Measurements from ENCODE around the gene AP3S2.

DNA sequence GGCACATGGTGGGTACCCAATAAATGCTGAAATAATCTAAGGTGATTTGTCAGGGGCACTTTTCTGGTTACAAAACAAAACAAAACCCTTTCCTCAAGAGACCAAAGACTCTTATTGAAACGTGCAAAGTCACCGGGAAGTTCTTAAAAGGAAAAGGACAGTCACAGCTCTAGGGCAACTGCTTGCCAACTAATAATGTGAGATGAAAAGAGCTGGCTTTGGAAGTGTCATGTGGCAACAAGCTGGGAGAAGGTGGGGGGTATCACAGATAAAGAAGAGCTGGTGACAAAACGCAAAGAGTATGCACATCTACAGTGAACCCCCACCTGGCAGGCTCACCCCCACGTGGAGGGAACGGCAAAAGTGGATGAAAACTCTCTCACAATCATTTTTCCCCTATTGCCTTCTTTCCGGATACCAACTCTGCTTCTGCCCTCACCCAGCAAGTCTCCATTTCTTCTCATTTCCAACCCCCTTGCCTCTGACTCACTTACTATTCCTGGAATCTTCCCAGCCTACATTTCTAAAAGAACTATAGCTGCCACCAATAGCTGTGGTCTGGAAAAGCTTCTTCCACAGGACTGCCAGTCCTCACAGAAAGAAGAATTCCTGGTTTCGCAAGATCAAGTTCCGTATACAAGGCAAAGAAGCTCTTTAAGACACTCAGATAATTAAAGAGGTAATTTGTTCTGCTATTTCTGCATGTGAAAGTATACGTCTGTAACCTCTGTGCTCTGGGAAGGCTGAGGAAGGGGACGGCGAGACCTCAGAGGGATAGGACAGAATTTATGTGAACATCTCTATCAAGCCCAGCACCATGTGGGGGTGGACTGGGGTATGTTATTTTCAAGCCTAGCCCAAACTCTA is 57.3 kb downstream of the AP3S2 start:
- TF ChIP-seq, protein P1, sequence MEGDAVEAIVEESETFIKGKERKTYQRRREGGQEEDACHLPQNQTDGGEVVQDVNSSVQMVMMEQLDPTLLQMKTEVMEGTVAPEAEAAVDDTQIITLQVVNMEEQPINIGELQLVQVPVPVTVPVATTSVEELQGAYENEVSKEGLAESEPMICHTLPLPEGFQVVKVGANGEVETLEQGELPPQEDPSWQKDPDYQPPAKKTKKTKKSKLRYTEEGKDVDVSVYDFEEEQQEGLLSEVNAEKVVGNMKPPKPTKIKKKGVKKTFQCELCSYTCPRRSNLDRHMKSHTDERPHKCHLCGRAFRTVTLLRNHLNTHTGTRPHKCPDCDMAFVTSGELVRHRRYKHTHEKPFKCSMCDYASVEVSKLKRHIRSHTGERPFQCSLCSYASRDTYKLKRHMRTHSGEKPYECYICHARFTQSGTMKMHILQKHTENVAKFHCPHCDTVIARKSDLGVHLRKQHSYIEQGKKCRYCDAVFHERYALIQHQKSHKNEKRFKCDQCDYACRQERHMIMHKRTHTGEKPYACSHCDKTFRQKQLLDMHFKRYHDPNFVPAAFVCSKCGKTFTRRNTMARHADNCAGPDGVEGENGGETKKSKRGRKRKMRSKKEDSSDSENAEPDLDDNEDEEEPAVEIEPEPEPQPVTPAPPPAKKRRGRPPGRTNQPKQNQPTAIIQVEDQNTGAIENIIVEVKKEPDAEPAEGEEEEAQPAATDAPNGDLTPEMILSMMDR (conservative IDR thresholded peaks at IDR 0.05; ENCODE audit: low read length) = no peak
- no peak for TF ChIP-seq EZH2phosphoT487 (IDR thresholded peaks at IDR 0.05; ENCODE audit: borderline replicate concordance)

Measured in Loucy (cell line).